HEK293 (cell line): Measurements from ENCODE around the gene CNNM1.
A peak's percentile ranks its signal among the peaks of the same experiment; 100 is the strongest.

Experiments used
- CTCF ChIA-PET: fragments of 350-600 bp; formaldehyde crosslinking; extraction: SDS; loops from one replicate; lab custom pipeline; 2021; ENCODE audit warnings: antibody characterized with exemption; lab: Yijun Ruan, JAX
- POLR2A ChIA-PET: fragments of 300-600 bp; formaldehyde crosslinking; extraction: SDS; loops from one replicate; lab custom pipeline; 2020; ENCODE audit warnings: antibody characterized with exemption, inconsistent platforms; lab: Yijun Ruan, JAX
- H3K27ac ChIP-seq: fragments of 200-500 bp; sonication (Bioruptor generic); 2 replicates; pipeline ENCODE4 v1.5.1; 2014; ENCODE audit warnings: low read depth, low read length, control low read depth, inconsistent platforms; ENCODE audit errors: extremely low read depth
- H3K36me3 ChIP-seq, 2 experiments: fragments of 200-500 bp in 1 of 2; sonication (Bioruptor generic) in 1 of 2; 1 replicate in 1 of 2; 2 replicates in 1 of 2; pipeline ENCODE4 v1.5.1; 2014 to 2017; ENCODE audit warnings: inconsistent platforms in 2 of 2, low read length in 2 of 2; ENCODE audit not compliant: control insufficient read depth in 2 of 2, insufficient read depth in 1 of 2
- H3K4me1 ChIP-seq: fragments of 200-500 bp; sonication (Bioruptor generic); 2 replicates; pipeline ENCODE4 v1.5.1; 2014; ENCODE audit warnings: mild to moderate bottlenecking, low read length, inconsistent platforms; ENCODE audit not compliant: control insufficient read depth, insufficient read depth
- H3K4me3 ChIP-seq: 2 replicates; pipeline ENCODE4 v1.5.1; 2011; ENCODE audit warnings: low read depth, mild to moderate bottlenecking, control low read depth, low read length, moderate library complexity
- H3K9me3 ChIP-seq: fragments of 200-500 bp; sonication (Bioruptor generic); 2 replicates; pipeline ENCODE4 v1.5.1; 2014; ENCODE audit warnings: low read depth, low read length, inconsistent platforms; ENCODE audit not compliant: control insufficient read depth, insufficient read depth
- BCL11A ChIP-seq: fragments of 450-650 bp; formaldehyde crosslinking; IDR thresholded peaks from 2 replicates; pipeline ENCODE4 v1.5.1; 2016; ENCODE audit warnings: low read depth, missing biosample characterization, missing genetic modification characterization
- CTCF ChIP-seq: fragments of 450-650 bp; formaldehyde crosslinking; IDR thresholded peaks from 2 replicates; pipeline ENCODE4 v1.5.1; 2016; ENCODE audit warnings: missing biosample characterization, missing genetic modification characterization
- FEZF1 ChIP-seq: fragments of 450-650 bp; formaldehyde crosslinking; IDR thresholded peaks from 2 replicates; pipeline ENCODE4 v1.5.1; 2016; ENCODE audit warnings: missing biosample characterization, missing genetic modification characterization
- GFI1B ChIP-seq: fragments of 450-650 bp; formaldehyde crosslinking; IDR thresholded peaks from 2 replicates; pipeline ENCODE4 v1.5.1; 2016; ENCODE audit warnings: missing biosample characterization, missing genetic modification characterization
- GLI2 ChIP-seq: fragments of 450-650 bp; formaldehyde crosslinking; IDR thresholded peaks from 2 replicates; pipeline ENCODE4; 2017; ENCODE audit warnings: missing biosample characterization, missing genetic modification characterization, low read depth, borderline replicate concordance
- MEIS1 ChIP-seq: sonication (generic); formaldehyde crosslinking; IDR thresholded peaks from 2 replicates; pipeline ENCODE4 v1.8.1; 2022; ENCODE audit warnings: missing genetic modification reagents, mild to moderate bottlenecking, borderline replicate concordance
- SALL2 ChIP-seq: fragments of 450-650 bp; formaldehyde crosslinking; IDR thresholded peaks from 2 replicates; pipeline ENCODE4 v1.5.0; 2017; ENCODE audit warnings: missing biosample characterization, mild to moderate bottlenecking, missing genetic modification characterization, borderline replicate concordance
- YY1 ChIP-seq: fragments of 450-650 bp; formaldehyde crosslinking; IDR thresholded peaks from 2 replicates; pipeline ENCODE4 v1.5.1; 2018; ENCODE audit warnings: missing biosample characterization, missing genetic modification characterization
- ZFP3 ChIP-seq: fragments of 450-650 bp; formaldehyde crosslinking; IDR thresholded peaks from 2 replicates; pipeline ENCODE4 v1.5.1; 2016; ENCODE audit warnings: low read depth, missing biosample characterization, missing genetic modification characterization
- ZIC2 ChIP-seq: fragments of 450-650 bp; formaldehyde crosslinking; IDR thresholded peaks from 2 replicates; pipeline ENCODE4 v1.5.1; 2016; ENCODE audit warnings: missing biosample characterization, missing genetic modification characterization
- ZNF19 ChIP-seq: fragments of 450-650 bp; formaldehyde crosslinking; IDR thresholded peaks from 2 replicates; pipeline ENCODE4; 2016; ENCODE audit warnings: missing biosample characterization, missing genetic modification characterization, low read depth
- ZNF2 ChIP-seq: fragments of 450-650 bp; formaldehyde crosslinking; IDR thresholded peaks from 2 replicates; pipeline ENCODE4 v1.5.1; 2016; ENCODE audit warnings: missing biosample characterization, missing genetic modification characterization
- ZNF341 ChIP-seq: fragments of 450-650 bp; formaldehyde crosslinking; IDR thresholded peaks from 2 replicates; pipeline ENCODE4; 2016; ENCODE audit warnings: low read depth, missing biosample characterization, missing genetic modification characterization
- ZNF354C ChIP-seq: fragments of 450-650 bp; formaldehyde crosslinking; IDR thresholded peaks from 2 replicates; pipeline ENCODE4 v1.5.1; 2016; ENCODE audit warnings: missing biosample characterization, missing genetic modification characterization, low read depth, borderline replicate concordance
- ZNF391 ChIP-seq: fragments of 450-650 bp; formaldehyde crosslinking; IDR thresholded peaks from 2 replicates; pipeline ENCODE4 v1.5.1; 2016; ENCODE audit warnings: low read depth, missing biosample characterization, missing genetic modification characterization, borderline replicate concordance
- ZNF394 ChIP-seq: fragments of 450-650 bp; formaldehyde crosslinking; IDR thresholded peaks from 2 replicates; pipeline ENCODE4 v1.5.1; 2016; ENCODE audit warnings: missing biosample characterization, missing genetic modification characterization, mild to moderate bottlenecking, moderate library complexity, borderline replicate concordance
- ZNF514 ChIP-seq: fragments of 450-650 bp; formaldehyde crosslinking; IDR thresholded peaks from 2 replicates; pipeline ENCODE4 v1.5.1; 2016; ENCODE audit warnings: missing biosample characterization, missing genetic modification characterization
- ZNF560 ChIP-seq: fragments of 450-650 bp; formaldehyde crosslinking; IDR thresholded peaks from 2 replicates; pipeline ENCODE4 v1.5.1; 2017; ENCODE audit warnings: missing biosample characterization, missing genetic modification characterization, borderline replicate concordance
- ZNF571 ChIP-seq: fragments of 450-650 bp; formaldehyde crosslinking; IDR thresholded peaks from 2 replicates; pipeline ENCODE4 v1.5.0; 2017; ENCODE audit warnings: missing biosample characterization, missing genetic modification characterization
- ZNF596 ChIP-seq: fragments of 450-650 bp; IDR thresholded peaks from 2 replicates; pipeline ENCODE4 v1.5.0; 2018; ENCODE audit warnings: missing biosample characterization, mild to moderate bottlenecking, missing genetic modification characterization, moderate library complexity
- ZNF639 ChIP-seq: fragments of 450-650 bp; formaldehyde crosslinking; IDR thresholded peaks from 2 replicates; pipeline ENCODE4 v1.5.1; 2016; ENCODE audit warnings: missing biosample characterization, missing genetic modification characterization
- ZNF654 ChIP-seq: fragments of 450-650 bp; formaldehyde crosslinking; IDR thresholded peaks from 2 replicates; pipeline ENCODE4 v1.5.1; 2016; ENCODE audit warnings: low read depth, missing biosample characterization, missing genetic modification characterization
- ZNF660 ChIP-seq: fragments of 450-650 bp; IDR thresholded peaks from 2 replicates; pipeline ENCODE4 v1.5.1; 2018; ENCODE audit warnings: missing biosample characterization, mild to moderate bottlenecking, missing genetic modification characterization
- ZNF777 ChIP-seq: fragments of 450-650 bp; formaldehyde crosslinking; IDR thresholded peaks from 2 replicates; pipeline ENCODE4 v1.5.1; 2017; ENCODE audit warnings: missing biosample characterization, missing genetic modification characterization, borderline replicate concordance
- ZNF785 ChIP-seq: fragments of 450-650 bp; formaldehyde crosslinking; IDR thresholded peaks from 2 replicates; pipeline ENCODE4 v1.5.1; 2016; ENCODE audit warnings: missing biosample characterization, missing genetic modification characterization
- ZNF837 ChIP-seq: fragments of 450-650 bp; formaldehyde crosslinking; IDR thresholded peaks from 2 replicates; pipeline ENCODE4 v1.5.1; 2016; ENCODE audit warnings: missing biosample characterization, missing genetic modification characterization
- ZSCAN4 ChIP-seq: fragments of 450-650 bp; formaldehyde crosslinking; IDR thresholded peaks from 2 replicates; pipeline ENCODE4 v1.5.1; 2017; ENCODE audit warnings: missing biosample characterization, missing genetic modification characterization

CNNM1 gene

GRCh38 chr10:99369126-99369525 lies 40.0 kb downstream of the CNNM1 start:
- Histone ChIP-seq H3K27ac (no peak overlapping the region), H3K36me3 (peaks cover 0 to 6% of the 10 kb centered on the region in 2 experiments; a peak in 1 of 3 replicates), H3K9me3 (no peaks in the 10 kb centered on the region), H3K4me3 (no peak overlapping the region), H3K4me1 (peaks cover under 1% of the 10 kb centered on the region; the same call in 1 of the 2 replicates)
- POLR2A ChIA-PET: no interaction called here
- TF ChIP-seq FEZF1 (tag by site-specific recombination) (no peak), ZNF560 (tag by site-specific recombination) (no peak), ZNF596 (no peak), ZSCAN4 (tag by site-specific recombination) (no peak), ZNF660 (tag by site-specific recombination) (no peak), GLI2 (tag by site-specific recombination) (no peak), GFI1B (tag by site-specific recombination) (no peak), ZIC2 (tag by site-specific recombination) (no peak), SALL2 (tag by site-specific recombination) (no peak), ZNF785 (no peak)
- CTCF ChIA-PET: interaction anchor here (0.8 to 1.5 kb wide), 3 partner anchors 10 to 577 kb away, joined by 3 to 5 read pairs (median 4); no protein-coding TSS in a partner anchor

- Histone ChIP-seq H3K36me3 (peaks cover 0 to 2% of the 10 kb centered on the region in 2 experiments; a peak in 1 of 3 replicates), H3K9me3 (no peaks in the 10 kb centered on the region), H3K4me1 (peaks cover 5% of the 10 kb centered on the region)
- POLR2A ChIA-PET: no interaction called here
- TF ChIP-seq ZNF394 (tag by site-specific recombination) (no peak), ZFP3 (tag by site-specific recombination) (no peak), ZNF837 (tag by site-specific recombination) (no peak), ZNF654 (tag by site-specific recombination) (no peak), MEIS1 (CRISPR knock-in tag) (no peak), YY1 (tag by site-specific recombination) (no peak), BCL11A (tag by site-specific recombination) (no peak), ZNF341 (no peak), ZNF596 (no peak), ZNF514 (tag by site-specific recombination) (no peak), ZNF19 (tag by site-specific recombination) (no peak), ZNF660 (tag by site-specific recombination) (no peak), ZNF354C (tag by site-specific recombination) (no peak)
- TF ChIP-seq, all 188 proteins: peak for 0
- no peak overlapping the region for H3K27ac ChIP-seq
- CTCF ChIA-PET: interaction anchor here (0.8 to 1.5 kb wide), 5 partner anchors 10 to 578 kb away, joined by 3 to 5 read pairs (median 3); no protein-coding TSS in a partner anchor
- H3K4me3 ChIP-seq: no peak overlapping the region
These were observed 40.4 kb downstream of the CNNM1 start for GRCh38 chr10:99369551-99369950.

- Histone ChIP-seq H3K4me1 (peaks cover 18% of the 10 kb centered on the region), H3K27ac (no peak overlapping the region), H3K36me3 (no peaks in the 10 kb centered on the region), H3K9me3 (no peaks in the 10 kb centered on the region), H3K4me3 (no peak overlapping the region)
- ChIA-PET CTCF (interaction anchor here (0.6 to 1.3 kb wide), 3 partner anchors 21 to 124 kb away, joined by 3 read pairs; no protein-coding TSS in a partner anchor), POLR2A (no interaction called here)
- TF ChIP-seq ZNF391 (tag by site-specific recombination): no peak
- no peak for TF ChIP-seq ZNF639
- no peak for TF ChIP-seq ZNF2 (tag by site-specific recombination)
- peak; percentile 57 for TF ChIP-seq ZNF654 (tag by site-specific recombination)
- peak; percentile 54 for TF ChIP-seq CTCF
- no peak for TF ChIP-seq ZNF571 (tag by site-specific recombination)
- no peak for TF ChIP-seq ZNF777
These were observed 41.8 kb downstream of the CNNM1 start for GRCh38 chr10:99370993-99371392.
